ENCODE data around the gene PKNOX1.
A peak's percentile ranks its signal among the peaks of the same experiment; 100 is the strongest.
"Not testable (repeated sequence)": the region's sequence is repeated elsewhere in the genome, so short reads cannot be mapped to it uniquely, and the experiment has no call there.

The PKNOX1 gene

DNA sequence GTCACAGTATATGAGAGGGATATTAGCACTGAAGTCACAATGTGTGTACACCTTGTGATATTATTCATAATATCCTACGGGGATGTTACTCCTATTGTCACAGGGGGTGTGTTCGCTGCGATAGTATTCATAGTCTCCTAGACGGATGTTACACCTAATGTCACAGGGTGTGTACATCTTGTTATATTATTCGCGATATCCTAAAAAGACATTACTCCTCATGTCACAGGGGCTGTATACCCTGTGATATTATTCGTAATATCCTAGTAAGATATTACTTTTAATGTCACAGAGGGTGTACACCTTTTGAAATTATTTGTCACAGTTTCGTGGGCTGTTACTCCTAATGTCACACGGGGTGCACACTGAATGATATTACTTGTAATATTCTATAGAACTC is 23.2 kb upstream of the PKNOX1 start:
- not testable (repeated sequence) for DNase-seq (ENCODE audit: low spot score)

DNA sequence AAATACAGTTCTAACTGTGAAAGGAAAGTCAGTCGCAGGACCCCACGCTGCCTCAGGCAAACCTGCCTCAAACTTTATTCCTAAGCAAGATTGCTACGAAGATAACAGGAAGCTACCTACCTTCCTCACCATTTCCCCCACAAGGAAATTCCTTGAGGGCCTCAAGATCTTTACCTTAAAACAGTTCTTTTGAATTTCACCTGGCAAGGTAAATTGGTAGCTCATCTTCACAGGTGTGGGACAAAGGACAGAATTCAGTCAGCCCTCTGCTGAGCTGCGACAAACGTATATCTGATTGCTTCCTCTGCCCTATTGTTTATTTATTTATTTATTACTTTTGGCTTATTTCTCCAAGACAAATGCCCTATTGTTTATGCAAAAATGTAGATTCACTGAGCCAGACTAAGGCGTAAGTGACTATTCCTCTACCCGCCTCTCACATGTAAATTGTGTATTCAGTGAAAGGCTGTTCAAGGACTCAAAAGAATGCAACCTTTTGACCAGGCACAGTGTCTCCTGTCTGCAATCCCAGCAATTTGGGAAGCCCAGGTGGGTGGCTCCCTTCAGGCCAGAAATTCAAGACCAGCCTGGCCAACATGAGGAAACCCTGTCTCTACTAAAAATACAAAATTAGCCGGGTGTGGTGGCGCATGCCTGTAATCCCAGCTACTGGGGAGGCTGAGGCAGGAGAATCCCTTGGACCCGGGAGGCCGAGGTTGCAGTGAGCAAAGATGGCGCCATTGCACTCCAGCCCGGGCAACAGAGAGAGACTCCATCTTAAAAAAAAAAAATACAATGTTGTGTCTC is 17.3 kb upstream of the PKNOX1 start:
- no peak for DNase-seq (ENCODE audit: low spot score)

DNA sequence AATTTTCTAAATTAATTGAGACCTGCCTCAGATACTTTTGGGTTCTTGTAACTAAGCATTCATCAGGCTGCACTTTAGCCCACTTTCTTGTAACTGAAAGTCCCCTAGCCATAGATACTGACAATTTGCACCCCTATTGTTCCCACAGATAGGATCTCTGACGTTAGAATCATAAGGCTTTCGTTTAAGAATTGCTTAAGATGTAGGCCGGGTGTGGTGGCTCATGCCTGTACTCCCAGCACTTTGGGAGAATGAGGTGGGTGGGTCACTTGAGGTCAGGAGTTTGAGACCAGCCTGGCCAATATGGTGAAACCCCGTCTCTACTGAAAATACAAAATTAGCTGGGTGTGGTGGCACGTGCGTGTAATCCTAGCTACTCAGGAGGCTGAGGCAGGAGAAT is 16.2 kb upstream of the PKNOX1 start:
- not testable (repeated sequence) for DNase-seq (ENCODE audit: low spot score)

DNA sequence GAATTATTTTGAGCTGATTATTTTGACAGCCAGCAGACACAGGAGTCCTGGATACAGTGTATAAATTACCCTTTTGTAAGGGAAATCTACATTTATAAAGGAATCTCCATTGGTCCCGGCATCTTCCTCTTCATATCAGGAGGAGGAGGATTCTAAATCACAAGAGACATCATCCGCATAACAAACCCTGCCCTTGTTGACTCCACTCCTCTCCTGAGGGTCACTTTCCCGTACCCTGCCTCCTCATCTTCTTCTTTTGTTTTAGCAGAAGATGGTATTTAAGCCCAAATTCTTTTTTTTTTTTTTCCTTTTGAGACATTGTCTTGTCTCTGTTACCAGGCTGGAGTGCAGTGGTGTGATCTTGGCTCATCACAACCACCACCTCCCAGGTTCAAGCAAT is 14.6 kb upstream of the PKNOX1 start:
- no peak for DNase-seq (ENCODE audit: low spot score)

DNA sequence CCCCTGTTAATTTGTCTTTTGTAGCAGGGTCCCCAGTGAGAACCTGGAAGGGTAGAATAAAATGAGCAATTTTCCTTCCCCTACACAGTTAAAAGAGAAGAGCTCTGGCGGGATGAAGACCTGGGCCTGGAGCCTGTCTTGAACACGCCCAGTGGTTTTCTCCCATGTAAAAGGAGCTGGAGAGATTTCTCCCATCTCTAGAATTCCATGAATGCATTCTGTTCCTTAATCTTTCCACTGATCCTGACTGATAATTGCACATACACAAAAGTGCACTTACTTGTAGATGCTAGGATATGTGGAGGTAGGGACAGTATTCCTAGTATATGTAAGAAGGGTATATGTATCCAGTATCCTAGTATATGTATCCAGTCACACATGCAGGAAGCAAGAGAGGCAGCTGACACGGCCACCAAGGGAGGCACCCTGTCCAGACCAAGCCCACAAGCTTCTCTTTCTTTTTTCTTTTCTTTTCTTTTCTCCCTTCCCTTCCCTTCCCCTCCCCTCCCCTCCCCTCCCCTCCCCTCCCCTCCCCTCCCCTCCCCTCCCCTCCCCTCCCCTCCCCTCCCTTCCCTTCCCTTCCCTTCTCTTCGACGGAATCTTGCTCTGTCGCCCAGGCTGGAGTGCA is 11.9 kb upstream of the PKNOX1 start:
- DNase-seq (ENCODE audit: low spot score): no peak

DNA sequence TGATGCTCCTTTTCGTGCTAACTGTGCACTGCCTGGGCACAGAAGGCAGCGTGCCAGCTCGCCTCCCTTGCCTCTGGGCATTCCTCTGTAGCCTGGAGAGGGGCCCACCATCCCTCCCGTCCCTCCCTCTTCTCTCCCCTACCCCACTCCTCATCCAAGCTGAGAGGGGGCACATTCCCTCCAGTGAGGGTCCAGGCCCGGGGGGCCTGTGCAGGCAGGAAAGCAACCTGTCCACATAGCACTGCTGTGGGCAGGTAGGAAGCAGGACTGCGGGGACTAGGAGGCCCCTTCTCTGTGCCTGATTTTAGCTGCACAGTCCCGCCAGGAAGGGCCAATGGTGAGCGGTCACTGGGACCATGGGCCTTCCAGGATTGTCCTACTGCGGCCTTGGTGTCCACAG is 10.3 kb upstream of the PKNOX1 start:
- DNase-seq (ENCODE audit: low spot score): no peak

DNA sequence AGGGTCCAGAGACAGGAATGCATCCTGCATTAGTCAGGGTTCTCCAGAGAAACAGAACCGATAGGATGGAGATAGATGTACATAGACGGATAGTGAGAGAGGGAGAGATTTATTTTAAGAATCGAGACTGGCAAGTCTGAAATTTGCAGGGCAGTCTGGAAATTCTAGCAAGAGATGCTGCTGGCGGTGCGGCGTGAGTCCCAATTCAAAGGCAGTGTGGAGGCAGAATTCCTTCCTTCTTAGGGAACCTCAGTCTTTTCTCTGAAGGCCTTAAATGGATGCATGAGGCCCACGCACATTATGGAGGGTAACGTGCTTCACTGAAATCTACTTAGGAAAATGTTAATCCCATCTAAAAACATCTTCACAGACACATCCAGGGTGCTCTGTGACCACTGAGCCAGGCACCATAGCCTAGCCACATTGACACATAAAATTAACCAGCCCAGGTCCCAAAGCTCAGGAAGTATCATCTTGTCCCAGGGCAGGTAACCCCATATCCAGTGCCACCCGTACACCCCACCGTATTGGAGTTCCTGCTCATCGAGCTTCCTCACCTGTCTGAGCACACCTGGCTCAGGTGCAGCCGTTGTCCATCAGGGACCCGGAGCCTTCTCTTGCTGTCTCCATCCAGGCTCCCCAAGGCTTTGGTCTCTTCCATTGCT is 9.7 kb upstream of the PKNOX1 start:
- DNase-seq (ENCODE audit: low spot score): no peak

DNA sequence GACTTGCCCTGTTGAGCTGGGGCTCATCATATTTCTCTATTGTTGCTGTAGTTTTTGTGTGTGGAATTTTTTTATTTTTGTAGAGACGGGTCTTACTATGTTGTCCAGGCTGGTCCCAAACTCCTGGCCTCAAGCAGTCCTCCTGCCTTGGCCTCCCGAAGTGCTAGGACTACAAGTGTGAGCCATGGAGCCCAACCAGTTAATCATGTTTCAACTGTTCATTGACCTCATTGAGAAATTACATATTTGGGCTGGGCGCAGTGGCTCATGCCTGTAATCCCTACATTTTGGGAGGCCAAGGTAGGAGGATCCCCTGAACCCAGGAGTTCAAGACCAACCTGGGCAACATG is 9.2 kb upstream of the PKNOX1 start:
- no peak for DNase-seq (ENCODE audit: low spot score)

DNA sequence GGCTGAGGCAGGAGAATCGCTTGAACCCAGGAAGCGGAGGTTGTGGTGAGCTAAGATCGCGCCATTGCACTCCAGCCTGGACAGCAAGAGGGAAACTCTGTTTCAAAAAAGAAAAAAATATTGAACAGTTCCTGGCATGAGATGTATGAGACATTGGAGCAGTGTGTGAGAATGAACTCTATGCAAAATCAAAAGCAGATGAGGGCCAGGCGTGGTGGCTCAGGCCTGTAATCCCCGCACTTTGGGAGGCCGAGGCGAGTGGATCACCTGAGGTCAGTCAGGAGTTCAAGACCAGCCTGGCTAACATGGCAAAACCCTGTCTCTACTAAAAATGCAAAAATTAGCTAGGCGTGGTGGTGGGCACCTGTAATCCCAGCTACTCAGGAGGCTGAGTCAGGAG is 6.7 kb upstream of the PKNOX1 start:
- not testable (repeated sequence) for DNase-seq (ENCODE audit: low spot score)

DNA sequence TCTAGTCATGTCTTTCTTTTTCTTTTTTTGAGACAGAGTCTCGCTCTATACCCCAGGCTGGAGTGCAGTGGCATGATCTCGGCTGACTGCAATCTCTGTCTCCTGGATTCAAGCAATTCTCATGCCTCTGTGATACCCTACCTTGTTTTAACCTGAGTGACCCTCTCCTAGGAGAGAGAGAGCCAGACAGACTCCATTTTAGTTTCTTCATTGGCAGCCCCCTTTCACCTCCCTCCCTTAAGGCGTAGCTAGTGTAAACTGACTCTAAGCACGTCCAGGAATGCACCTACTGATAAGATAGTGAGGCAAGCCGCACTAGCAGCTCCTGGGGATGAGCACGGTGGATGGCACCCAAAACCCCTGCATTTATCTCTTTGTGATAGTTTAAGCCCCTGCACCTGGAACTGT is 5.2 kb upstream of the PKNOX1 start:
- DNase-seq (ENCODE audit: low spot score): no peak

DNA sequence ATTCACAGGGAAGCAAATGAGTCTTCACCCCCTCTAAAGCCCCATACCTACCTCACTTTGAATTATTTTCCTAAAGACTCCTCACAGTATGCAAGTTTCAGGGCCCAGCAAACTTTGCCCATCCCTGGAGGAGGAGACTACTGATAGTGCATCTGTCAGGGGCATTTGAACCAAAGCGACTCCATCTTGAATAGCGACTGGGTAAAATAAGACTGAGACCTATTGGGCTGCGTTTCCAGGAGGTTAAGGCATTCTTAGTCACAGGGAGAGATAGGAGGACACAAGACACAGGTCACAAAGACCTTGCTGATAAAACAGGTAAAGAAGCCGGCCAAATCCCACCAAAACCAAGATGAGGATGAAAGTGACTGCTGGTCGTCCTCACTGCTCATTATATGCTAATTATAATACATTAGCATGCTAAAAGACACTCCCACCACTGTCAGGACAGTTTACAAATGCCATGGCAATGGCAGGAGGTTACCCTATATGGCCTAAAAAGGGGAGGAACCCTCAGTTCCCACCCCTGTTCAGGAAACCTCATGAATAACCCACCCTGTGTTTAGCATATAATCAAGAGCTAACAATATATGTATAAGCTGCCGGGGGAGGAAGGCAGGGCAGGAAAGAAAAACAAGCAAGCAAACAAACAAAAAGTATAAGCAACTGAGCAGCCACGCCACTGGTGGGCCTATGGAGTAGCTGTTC is 3.3 kb upstream of the PKNOX1 start:
- DNase-seq (ENCODE audit: low spot score): no peak

DNA sequence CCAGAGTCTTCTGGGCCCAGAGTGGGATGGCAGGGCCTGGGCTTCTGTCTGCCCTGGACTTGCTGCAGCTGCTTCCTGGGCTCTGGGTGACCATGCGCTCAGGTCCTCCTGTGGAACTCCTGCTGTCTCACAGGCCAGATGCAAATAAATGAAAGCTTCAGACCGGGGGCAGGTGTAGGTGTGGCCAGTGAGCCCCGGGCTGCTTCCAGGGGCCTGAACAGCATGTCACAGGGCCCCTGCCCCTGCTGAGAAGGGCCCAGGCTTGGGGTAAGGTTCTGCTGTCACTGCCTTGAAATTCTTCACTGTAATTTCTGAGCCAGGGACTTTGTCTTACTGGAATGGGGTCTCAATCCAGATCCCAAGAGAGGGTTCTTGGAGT is 2.5 kb upstream of the PKNOX1 start:
- no peak for DNase-seq (ENCODE audit: low spot score)

DNA sequence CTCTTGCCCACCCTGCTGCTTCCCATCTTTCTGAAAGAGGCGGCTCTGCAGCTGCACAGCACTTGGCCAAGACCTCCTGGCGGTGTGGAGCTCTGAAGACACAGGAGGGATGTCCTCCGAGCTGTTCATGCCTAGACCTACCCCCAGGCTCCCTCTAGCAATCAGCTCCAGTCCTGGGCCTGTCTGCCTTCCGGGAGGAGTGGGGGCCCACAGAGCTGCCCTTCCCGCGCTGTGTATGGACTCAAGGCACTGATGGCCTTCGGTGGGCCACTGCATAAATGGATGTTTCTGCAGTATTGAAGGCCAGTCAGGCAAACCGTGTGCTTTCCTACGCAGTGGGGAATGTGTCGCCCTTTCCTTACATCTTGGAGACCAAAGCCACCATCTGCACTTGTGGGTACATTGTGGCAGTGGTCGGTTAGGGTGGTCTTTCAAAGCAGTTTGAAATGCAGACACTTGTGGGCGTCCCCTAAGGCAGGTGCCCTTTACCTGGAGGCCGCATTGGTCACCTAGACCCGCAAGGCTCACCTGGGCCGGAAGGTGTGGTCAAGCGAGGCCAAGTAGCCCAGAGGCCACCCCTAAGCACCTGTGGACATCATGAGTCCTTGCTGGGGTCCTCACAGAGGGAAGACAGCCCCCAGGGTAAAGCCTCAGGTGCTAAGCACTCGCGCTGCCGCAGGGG is 912 bp upstream of the PKNOX1 start:
- no peak for DNase-seq (ENCODE audit: low spot score)

DNA sequence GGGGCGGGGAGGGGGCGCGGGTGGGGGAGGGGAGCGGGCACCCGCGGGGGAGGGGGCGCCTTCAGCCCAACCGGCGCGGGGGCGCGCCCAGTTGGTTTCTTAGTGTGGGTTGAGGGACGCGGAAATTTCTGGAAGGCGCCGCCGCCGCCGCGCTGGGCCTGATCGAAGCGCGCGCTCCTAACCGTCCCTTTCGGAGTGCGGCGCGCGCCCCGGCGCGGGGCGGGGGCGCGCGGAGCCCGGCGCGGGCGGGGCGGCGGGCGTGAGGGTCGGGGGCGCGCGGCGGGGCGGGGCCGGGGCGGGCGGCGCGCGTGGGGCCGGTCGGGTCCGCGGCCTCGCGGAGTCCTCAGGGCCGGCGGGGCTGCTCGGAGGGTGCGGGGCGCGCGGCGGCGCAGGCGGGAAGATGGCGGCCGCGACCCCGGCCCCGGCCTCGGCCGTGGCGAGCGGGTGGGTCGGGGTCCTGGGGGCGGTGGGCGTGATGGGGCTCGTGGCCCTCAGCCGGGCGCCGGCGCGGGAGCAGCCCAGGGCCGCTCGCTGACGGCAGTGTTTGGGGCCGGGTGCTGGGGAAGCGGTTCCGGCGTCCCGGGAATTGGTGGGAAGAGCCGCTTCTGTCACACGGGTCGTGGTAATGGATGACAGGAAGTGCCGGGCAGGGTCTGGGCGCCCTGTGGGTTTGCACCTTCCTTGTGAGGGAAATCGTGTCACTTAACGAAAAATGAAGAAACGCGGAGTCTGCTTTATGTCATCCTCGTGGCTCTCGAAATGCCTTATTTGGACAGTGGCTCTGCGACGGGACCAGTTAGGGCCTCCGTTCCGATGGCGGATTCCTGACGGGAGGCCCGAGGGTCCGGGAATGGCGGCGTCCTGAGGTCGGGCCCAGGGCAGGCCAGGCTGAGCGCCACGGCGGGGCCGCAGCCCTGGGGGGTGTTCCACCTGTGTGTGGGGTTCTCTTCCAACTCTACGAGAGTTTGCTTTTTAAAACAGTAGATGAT is 764 bp downstream of the PKNOX1 start:
- peak; percentile 88 for DNase-seq (ENCODE audit: low spot score)

DNA sequence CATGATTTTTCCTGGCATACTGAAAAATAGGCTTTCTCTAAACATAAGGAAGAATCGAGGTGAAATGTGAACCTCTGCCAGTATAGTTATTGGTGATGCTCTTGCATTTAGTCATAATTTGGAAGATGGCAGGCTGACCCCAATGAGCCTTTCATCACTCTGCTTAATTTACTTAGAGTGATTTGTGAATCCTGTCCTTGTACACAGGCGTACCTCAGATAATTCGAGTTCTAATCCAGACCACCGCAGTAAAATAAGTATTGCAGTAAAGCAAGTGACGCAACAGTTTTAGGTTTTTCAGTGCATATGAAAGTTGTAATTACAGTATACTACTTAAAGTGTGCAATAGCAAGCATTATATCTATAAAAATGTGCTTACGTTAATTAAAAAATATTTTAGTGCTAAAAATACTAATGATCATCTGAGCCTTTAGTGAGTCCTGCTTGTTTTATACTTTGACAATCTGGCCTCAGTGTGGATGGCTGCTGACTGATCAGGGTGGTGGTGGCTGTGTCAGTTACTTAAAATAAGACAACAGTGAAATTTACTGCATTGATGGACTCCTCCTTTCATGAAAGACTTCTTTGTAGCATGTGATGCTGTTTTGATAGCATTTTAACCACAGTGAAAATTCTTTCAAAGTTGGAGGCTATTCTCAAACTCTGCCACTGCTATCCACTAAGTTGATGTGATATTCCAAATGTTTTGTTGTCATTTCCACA is 1.7 kb downstream of the PKNOX1 start:
- DNase-seq (ENCODE audit: low spot score): no peak

DNA sequence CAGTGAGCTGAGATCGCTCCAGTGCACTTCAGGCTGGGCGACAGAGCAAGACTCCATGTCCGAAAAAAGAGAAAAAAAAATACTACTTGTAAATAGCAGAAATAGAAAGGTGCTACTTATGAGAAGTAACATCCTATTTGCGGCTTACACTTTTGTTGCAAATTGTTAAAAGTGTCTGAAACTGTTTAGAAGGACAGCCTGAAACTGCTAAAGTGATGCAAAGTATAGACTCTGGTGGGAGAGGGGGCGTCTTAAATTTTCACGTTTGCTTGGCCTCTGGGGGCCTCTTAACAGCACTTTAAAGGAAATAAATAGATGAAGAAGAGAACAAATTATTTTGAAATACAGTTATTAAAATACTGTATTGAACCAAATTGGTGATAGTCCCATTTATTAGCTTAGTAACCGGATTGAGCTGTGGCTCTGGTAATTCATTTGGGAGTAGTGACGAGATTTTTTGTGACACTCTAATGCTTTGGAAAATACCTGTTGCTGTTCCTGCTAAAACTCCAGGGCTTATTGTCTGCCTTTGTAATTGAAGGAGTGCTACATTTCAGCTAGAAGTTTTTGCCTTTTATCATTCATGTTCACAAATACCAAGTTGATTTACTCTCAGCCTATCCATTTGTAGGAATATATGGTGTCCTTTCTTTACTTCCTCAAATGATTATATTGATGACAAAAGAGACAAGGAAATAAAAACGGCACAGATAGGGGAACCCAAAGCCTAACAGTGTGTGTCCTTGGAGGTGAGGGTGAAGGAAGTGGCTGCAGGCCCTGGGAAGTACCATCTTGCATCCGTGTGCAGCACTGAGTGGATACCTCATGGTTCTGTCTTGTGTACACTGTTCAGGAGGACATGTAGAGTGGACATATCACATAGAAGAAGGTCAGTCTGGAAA is 6.2 kb downstream of the PKNOX1 start:
- DNase-seq (ENCODE audit: low spot score): no peak

DNA sequence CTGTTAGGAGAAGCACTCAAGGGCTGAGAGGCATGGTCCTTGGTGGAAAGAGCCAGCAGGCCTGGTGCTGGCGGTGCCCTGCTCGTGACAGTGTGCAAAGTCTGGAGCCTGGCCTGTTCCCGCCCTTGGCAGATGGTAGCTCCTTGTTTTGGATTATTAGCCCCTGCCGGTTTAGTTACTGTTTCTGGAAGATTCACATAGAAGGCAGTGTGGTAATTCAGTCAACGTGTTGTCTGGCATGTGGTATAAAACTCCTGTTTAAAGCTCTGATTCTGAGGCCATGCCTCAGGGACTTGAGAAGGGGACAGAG is 6.8 kb downstream of the PKNOX1 start:
- no peak for DNase-seq (ENCODE audit: low spot score)

DNA sequence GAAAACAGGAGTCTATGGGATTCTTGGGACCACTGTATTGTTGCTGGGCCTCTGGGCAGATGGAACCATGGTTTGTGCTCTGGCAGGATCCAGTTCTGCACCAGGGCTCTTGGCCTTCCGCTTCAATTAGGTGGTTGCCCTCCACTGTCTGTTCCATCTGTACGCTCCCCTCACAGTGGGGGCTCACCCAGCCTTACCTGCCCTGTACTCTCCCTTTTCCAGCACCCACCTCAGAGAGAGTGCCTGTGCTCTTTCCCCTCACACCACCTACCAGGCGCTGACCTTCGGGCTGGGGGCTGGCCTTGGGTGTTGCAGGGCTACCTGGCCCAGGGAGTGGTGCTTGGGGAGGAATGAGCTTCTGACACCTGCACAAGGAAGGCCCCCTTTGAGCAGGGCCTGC is 7.5 kb downstream of the PKNOX1 start:
- no peak for DNase-seq (ENCODE audit: low spot score)

DNA sequence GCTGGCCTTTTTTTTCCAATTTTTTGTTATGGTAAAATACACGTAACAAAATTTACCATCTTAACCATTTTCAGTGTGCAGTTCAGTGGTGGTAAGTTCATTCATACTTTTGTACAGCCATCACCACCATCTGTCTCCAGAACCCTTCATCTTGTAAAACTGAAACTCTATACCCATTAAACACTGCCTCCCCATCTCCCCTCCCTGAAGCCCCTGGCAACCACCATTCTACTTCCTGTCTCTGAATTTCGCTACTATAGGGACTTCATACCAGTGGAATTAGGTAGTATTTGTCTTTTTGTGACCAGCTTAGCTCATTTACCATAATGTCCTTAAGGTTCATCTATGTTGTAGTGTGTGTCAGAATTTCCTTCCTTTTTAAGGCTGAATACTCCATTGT is 8.7 kb downstream of the PKNOX1 start:
- DNase-seq (ENCODE audit: low spot score): no peak
